AG10803 (cell line): ENCODE measurements around the gene CWC27.

Source experiments
- DNase-seq: peaks from one replicate; pipeline ENCODE4 v3.0.0; 2010; ENCODE audit warnings: low read depth
- H3K4me3 ChIP-seq: 2 replicates; pipeline ENCODE4 v1.5.1; 2011; ENCODE audit warnings: mild to moderate bottlenecking, low read length, control low read depth
- TF ChIP-seq, protein P1 (sequence below): conservative IDR thresholded peaks from 2 replicates; pipeline ENCODE4 v1.5.1; 2011; ENCODE audit warnings: mild to moderate bottlenecking, low read length, control low read depth, inconsistent platforms

CWC27 gene

GRCh38 chr5:65067147-65067506, 298.4 kb downstream of the CWC27 start:
- H3K4me3 ChIP-seq, result no peak overlapping the region
- TF ChIP-seq, protein P1, sequence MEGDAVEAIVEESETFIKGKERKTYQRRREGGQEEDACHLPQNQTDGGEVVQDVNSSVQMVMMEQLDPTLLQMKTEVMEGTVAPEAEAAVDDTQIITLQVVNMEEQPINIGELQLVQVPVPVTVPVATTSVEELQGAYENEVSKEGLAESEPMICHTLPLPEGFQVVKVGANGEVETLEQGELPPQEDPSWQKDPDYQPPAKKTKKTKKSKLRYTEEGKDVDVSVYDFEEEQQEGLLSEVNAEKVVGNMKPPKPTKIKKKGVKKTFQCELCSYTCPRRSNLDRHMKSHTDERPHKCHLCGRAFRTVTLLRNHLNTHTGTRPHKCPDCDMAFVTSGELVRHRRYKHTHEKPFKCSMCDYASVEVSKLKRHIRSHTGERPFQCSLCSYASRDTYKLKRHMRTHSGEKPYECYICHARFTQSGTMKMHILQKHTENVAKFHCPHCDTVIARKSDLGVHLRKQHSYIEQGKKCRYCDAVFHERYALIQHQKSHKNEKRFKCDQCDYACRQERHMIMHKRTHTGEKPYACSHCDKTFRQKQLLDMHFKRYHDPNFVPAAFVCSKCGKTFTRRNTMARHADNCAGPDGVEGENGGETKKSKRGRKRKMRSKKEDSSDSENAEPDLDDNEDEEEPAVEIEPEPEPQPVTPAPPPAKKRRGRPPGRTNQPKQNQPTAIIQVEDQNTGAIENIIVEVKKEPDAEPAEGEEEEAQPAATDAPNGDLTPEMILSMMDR, result no peak
- no peak for DNase-seq
